NCI-H2081 (cell line): Measurements from ENCODE around the gene EFNA1.
A peak's percentile ranks its signal among the peaks of the same experiment; 100 is the strongest.

Experiments
- DNase-seq, 2 experiments: peaks; one replicate each; lab custom pipeline; 2025; lab: John Stamatoyannopoulos, UW

EFNA1 gene

GRCh38 chr1:155124503-155125463 is 2.9 kb upstream of the EFNA1 start:
- DNase-seq: no peak

- DNase-seq: no peak
Observed at GRCh38 chr1:155125511-155125945, 2.1 kb upstream of the EFNA1 start.

- DNase-seq: no peak
Observed at GRCh38 chr1:155125946-155126555, 1.6 kb upstream of the EFNA1 start.

- peak in 1 of 2 experiments; percentile 48 for DNase-seq
Observed at GRCh38 chr1:155126556-155127104, 1.0 kb upstream of the EFNA1 start.

- no peak for DNase-seq
Observed at GRCh38 chr1:155127967-155128754, 485 bp downstream of the EFNA1 start.

GRCh38 chr1:155128755-155129473 is 1.2 kb downstream of the EFNA1 start:
- peak; percentile 26 to 56 for DNase-seq

GRCh38 chr1:155130272-155131006 is 2.8 kb downstream of the EFNA1 start:
- no peak for DNase-seq

- DNase-seq: no peak
Observed at GRCh38 chr1:155131285-155131684, 3.6 kb downstream of the EFNA1 start.

GRCh38 chr1:155131856-155132255 is 4.2 kb downstream of the EFNA1 start:
- DNase-seq: no peak

GRCh38 chr1:155133799-155134281 is 6.2 kb downstream of the EFNA1 start:
- no peak for DNase-seq

GRCh38 chr1:155134322-155134721 is 6.6 kb downstream of the EFNA1 start:
- DNase-seq: no peak

GRCh38 chr1:155134880-155135414 is 7.3 kb downstream of the EFNA1 start:
- DNase-seq: peak; percentile 55 to 68

- peak; percentile 95 to 96 for DNase-seq
Observed at GRCh38 chr1:155135415-155136028, 7.8 kb downstream of the EFNA1 start, which contains the start of gene SLC50A1. Gene SLC50A1 (plus strand): TSS chr1:155135852. CDS start chr1:155135912, 60 bp downstream.

GRCh38 chr1:155136748-155137147 is 9.1 kb downstream of the EFNA1 start:
- no peak for DNase-seq

- DNase-seq: no peak
Observed at GRCh38 chr1:155137154-155137949, 9.7 kb downstream of the EFNA1 start.

- DNase-seq: peak; percentile 91 to 95
Observed at GRCh38 chr1:155139895-155140629, 12.4 kb downstream of the EFNA1 start, which contains the start of gene DPM3. Gene DPM3 (minus strand): TSS chr1:155140531. CDS start chr1:155140240, 291 bp downstream.

- no peak for DNase-seq
Observed at GRCh38 chr1:155140630-155140953, 12.9 kb downstream of the EFNA1 start.

GRCh38 chr1:155141749-155142148 is 14.1 kb downstream of the EFNA1 start:
- DNase-seq: no peak
